HG03280 (cell line): Measurements from ENCODE around the gene CRP.
"Not testable (repeated sequence)": the region's sequence is repeated elsewhere in the genome, so short reads cannot be mapped to it uniquely, and the experiment has no call there.

ENCODE experiments used
- ATAC-seq: cut with Tn5 transposase; IDR thresholded peaks from one replicate; pipeline ENCODE4 v1.9.1; 2021; ENCODE audit warnings: mild to moderate bottlenecking, moderate library complexity; ENCODE audit not compliant: unreplicated experiment

The CRP gene

GRCh38 chr1:159700312-159700711, 14.1 kb downstream of the CRP start:
- no peak for ATAC-seq

GRCh38 chr1:159699653-159700052, 14.7 kb downstream of the CRP start:
- ATAC-seq: no peak

- no peak for ATAC-seq
Observed at GRCh38 chr1:159699246-159699645, 15.1 kb downstream of the CRP start.

- ATAC-seq: no peak
Observed at GRCh38 chr1:159687511-159687910, 26.9 kb downstream of the CRP start.

GRCh38 chr1:159686599-159687299, 27.6 kb downstream of the CRP start:
- no peak for ATAC-seq

GRCh38 chr1:159678939-159679338, 35.5 kb downstream of the CRP start:
- ATAC-seq: no peak

- ATAC-seq: no peak
Observed at GRCh38 chr1:159675046-159675445, 39.3 kb downstream of the CRP start.

GRCh38 chr1:159672390-159672789, 42.0 kb downstream of the CRP start:
- not testable (repeated sequence) for ATAC-seq

- no peak for ATAC-seq
Observed at GRCh38 chr1:159669338-159669737, 45.1 kb downstream of the CRP start.

GRCh38 chr1:159668739-159669138, 45.6 kb downstream of the CRP start:
- no peak for ATAC-seq

- ATAC-seq: no peak
Observed at GRCh38 chr1:159664247-159664646, 50.1 kb downstream of the CRP start.

- ATAC-seq: no peak
Observed at GRCh38 chr1:159663552-159663951, 50.8 kb downstream of the CRP start.
